OCI-LY7 (cell line): ENCODE measurements around the gene TRIM36.

ENCODE experiments used
- EZH2phosphoT487 ChIP-seq: fragments of 200-600 bp; sonication (generic); IDR thresholded peaks from 2 replicates; pipeline ENCODE4 v1.6.1; 2018; ENCODE audit warnings: low read depth, borderline replicate concordance, mild to moderate bottlenecking, mixed run types, antibody characterized with exemption, low read length, moderate library complexity, mixed read lengths
- TF ChIP-seq, protein P1 (sequence below): fragments of 200-600 bp; sonication (generic); conservative IDR thresholded peaks from 2 replicates; pipeline ENCODE4 v1.5.1; 2014; ENCODE audit warnings: mild to moderate bottlenecking, antibody characterized with exemption, low read length, moderate library complexity, mixed read lengths

DNA sequence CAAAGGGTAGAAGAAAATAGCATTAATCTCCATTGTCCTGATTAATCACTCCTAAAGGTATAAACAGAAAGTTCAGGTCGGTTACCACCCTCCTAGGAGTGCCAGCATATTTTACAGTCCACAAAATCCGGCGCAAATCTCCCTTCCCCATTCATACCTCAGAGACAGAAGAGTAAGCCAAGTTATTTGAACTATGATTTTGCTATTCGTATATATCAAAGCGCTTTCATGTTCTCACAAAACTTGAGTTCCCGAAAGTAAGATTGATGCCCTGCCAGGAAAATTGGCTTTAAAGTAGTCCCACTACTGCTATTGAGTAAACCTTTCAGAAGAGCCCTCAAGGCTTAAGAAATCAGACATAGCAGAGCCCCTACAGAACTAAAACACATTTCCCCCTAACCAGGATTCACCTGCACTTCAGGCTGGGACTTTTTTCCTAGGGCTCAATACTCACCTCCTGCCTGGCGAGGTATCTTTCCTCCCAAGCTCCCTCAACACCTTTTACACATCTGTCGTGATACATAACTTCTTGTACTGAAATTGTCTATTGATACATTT lies 21.8 kb upstream of the TRIM36 start:
- TF ChIP-seq, protein P1, sequence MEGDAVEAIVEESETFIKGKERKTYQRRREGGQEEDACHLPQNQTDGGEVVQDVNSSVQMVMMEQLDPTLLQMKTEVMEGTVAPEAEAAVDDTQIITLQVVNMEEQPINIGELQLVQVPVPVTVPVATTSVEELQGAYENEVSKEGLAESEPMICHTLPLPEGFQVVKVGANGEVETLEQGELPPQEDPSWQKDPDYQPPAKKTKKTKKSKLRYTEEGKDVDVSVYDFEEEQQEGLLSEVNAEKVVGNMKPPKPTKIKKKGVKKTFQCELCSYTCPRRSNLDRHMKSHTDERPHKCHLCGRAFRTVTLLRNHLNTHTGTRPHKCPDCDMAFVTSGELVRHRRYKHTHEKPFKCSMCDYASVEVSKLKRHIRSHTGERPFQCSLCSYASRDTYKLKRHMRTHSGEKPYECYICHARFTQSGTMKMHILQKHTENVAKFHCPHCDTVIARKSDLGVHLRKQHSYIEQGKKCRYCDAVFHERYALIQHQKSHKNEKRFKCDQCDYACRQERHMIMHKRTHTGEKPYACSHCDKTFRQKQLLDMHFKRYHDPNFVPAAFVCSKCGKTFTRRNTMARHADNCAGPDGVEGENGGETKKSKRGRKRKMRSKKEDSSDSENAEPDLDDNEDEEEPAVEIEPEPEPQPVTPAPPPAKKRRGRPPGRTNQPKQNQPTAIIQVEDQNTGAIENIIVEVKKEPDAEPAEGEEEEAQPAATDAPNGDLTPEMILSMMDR: no peak
- no peak for TF ChIP-seq EZH2phosphoT487
